ENCODE measurements around the gene HINT2.

HINT2 gene

DNA sequence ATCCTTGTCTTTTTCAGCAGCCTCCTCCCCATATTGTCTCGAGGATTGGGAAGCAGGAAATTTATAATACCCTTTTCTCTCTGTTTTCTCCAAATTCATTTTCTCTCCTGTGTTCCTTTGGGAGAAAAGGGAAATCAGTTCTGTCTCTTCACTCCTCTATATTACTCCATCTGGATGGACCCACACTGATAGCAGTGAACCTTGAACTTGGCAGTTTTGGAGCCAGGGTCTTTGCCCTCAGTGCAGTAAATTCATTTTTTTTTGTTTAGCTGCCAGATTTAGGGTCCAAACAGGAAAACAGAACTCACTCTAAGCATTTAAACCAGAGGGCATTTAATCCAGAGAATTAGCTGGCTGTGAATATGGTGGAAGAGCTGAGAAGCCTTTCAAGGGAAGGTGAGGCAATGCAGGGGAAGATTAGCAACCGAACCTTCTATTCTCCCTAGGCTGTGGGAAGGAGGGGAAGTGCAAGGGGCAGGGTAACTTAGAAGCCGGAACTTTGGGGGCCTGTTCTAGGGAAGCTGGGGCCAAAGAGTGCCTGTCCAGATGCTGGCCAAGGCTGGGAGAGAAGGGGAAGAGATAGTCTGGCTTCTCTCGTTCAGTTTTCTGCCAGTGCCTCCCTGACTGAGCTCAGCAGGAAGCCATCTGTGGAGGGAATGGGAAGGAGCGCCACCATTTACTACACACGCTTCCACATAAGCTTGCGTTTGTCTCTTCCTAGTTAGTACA is 39.8 kb downstream of the HINT2 start:
- DNase-seq (ENCODE audit: low read depth), result no peak

GRCh38 chr9:35771943-35772342 is 42.9 kb downstream of the HINT2 start:
- DNase-seq (ENCODE audit: low read depth), result no peak

- no peak for DNase-seq (ENCODE audit: low read depth)
Measured at GRCh38 chr9:35771534-35771933, 43.3 kb downstream of the HINT2 start.

GRCh38 chr9:35771075-35771433 is 43.8 kb downstream of the HINT2 start:
- DNase-seq (ENCODE audit: low read depth), result no peak

- DNase-seq (ENCODE audit: low read depth), result no peak
Measured at GRCh38 chr9:35769763-35770162, 45.1 kb downstream of the HINT2 start.

- DNase-seq (ENCODE audit: low read depth), result no peak
Measured at GRCh38 chr9:35767458-35767857, 47.4 kb downstream of the HINT2 start.

GRCh38 chr9:35766997-35767396 is 47.8 kb downstream of the HINT2 start:
- no peak for DNase-seq (ENCODE audit: low read depth)

DNA sequence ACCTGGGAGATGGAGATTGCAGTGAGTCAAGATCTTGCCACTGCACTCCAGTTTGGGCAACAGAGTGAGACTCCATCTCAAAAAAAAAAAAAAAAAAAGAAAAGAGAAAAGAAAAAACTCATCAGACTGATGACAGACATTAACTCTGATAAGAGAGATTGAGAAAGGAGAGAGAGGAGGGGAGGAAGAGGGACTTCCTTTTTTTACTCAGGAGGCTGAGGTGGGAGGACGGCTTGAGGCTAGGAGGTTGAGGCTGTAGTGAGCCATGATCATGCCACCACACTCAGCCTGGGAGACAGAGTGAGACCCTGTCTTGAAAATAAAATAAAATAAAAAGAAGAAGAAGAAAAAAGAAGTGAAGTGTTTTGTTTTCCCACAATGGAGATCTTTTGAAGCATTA is 51.0 kb downstream of the HINT2 start:
- DNase-seq (ENCODE audit: low read depth), result no peak

DNA sequence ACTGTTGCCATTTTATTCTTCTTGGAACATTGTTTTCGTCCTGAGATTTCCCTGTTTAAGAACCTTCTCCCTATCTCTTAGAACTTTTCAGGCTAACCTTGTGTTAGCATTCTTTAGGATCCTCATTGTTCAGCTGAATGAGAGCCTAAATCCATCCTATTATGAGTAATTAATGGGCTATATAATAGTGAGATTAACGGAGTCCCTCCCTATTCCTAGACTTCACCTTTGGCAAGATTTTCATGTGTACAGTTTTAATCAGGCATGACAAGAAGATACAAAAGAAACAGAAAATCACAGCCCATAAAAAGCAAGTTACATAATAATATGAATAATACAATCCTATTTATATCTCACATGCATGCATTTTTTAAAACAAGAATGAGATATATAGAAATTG is 51.7 kb downstream of the HINT2 start:
- DNase-seq (ENCODE audit: low read depth), result no peak
